Gastrocnemius medialis (tissue), 4 donors: ENCODE measurements around the gene PLCL1.

Experiments used
- POLR2A ChIP-seq, 2 donors: fragments of 450-650 bp; IDR thresholded peaks; one replicate each; pipeline ENCODE4 v1.6.1; 2017; ENCODE audit warnings: antibody characterized with exemption in 2 of 2, mild to moderate bottlenecking in 2 of 2, moderate library complexity in 2 of 2
- TF ChIP-seq, protein P1 (sequence below), 5 experiments: fragments of 450-650 bp in 3 of 5; fragments of 200-600 bp in 2 of 5; sonication (generic) in 2 of 5; IDR thresholded peaks in 4 of 5; conservative IDR thresholded peaks in 1 of 5; 1 replicate in 4 of 5; 2 replicates in 1 of 5; pipeline ENCODE4 v1.5.1; 2016 to 2019; ENCODE audit warnings: antibody characterized with exemption in 5 of 5, mild to moderate bottlenecking in 3 of 5, moderate library complexity in 3 of 5

DNA sequence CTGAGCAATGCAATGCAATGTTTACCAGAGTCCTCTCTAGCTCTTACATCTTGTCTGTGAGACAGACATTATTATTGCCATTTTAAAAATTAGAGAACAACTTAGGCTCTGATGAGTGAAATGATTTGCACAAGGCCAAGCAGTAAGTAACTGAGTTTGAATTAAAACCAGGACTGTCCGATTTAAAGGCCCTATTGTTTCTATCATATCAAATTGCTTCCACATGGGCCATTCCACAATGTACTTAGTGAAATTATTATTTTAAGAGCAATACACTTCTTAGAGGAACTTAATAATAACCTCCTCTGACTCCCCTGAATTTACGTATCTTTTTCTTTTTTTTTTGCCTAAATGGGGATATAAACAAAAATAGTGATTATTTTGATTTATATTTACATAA, 64.6 kb downstream of the PLCL1 start:
- TF ChIP-seq, protein P1, sequence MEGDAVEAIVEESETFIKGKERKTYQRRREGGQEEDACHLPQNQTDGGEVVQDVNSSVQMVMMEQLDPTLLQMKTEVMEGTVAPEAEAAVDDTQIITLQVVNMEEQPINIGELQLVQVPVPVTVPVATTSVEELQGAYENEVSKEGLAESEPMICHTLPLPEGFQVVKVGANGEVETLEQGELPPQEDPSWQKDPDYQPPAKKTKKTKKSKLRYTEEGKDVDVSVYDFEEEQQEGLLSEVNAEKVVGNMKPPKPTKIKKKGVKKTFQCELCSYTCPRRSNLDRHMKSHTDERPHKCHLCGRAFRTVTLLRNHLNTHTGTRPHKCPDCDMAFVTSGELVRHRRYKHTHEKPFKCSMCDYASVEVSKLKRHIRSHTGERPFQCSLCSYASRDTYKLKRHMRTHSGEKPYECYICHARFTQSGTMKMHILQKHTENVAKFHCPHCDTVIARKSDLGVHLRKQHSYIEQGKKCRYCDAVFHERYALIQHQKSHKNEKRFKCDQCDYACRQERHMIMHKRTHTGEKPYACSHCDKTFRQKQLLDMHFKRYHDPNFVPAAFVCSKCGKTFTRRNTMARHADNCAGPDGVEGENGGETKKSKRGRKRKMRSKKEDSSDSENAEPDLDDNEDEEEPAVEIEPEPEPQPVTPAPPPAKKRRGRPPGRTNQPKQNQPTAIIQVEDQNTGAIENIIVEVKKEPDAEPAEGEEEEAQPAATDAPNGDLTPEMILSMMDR (IDR thresholded peaks at IDR 0.05 in 4 of 5, conservative IDR thresholded peaks at IDR 0.05 in 1 of 5), result no peak
- TF ChIP-seq POLR2A (IDR thresholded peaks at IDR 0.05), result no peak
